Stimulated activated CD8-positive, alpha-beta memory T cell treated with anti-CD3 and anti-CD28 coated beads, Interleukin-7, amount 100 ng/mL, for 48 hours (primary cell): ENCODE measurements around the gene HMGXB3.

Source experiments
- DNase-seq, 2 donors: peaks; one replicate each; pipeline ENCODE4 v3.0.0-alpha.2; 2020; ENCODE audit warnings: low read depth in 1 of 2; ENCODE audit errors: extremely low read depth in 1 of 2

HMGXB3 gene

GRCh38 chr5:150065886-150066285, 65.3 kb downstream of the HMGXB3 start:
- no peak for DNase-seq

GRCh38 chr5:150066436-150066835, 65.9 kb downstream of the HMGXB3 start:
- no peak for DNase-seq

GRCh38 chr5:150066901-150067396, 66.4 kb downstream of the HMGXB3 start:
- DNase-seq, result no peak

GRCh38 chr5:150067405-150067960, 66.9 kb downstream of the HMGXB3 start:
- DNase-seq, result no peak

GRCh38 chr5:150068071-150068470, 67.5 kb downstream of the HMGXB3 start:
- DNase-seq, result no peak

- no peak for DNase-seq
Measured at GRCh38 chr5:150068472-150068871, 67.9 kb downstream of the HMGXB3 start.

GRCh38 chr5:150068961-150069645, 68.6 kb downstream of the HMGXB3 start:
- DNase-seq, result no peak

- no peak for DNase-seq
Measured at GRCh38 chr5:150069672-150070627, 69.4 kb downstream of the HMGXB3 start.

GRCh38 chr5:150070821-150071220, 70.3 kb downstream of the HMGXB3 start:
- no peak for DNase-seq

- DNase-seq, result no peak
Measured at GRCh38 chr5:150073086-150073625, 72.6 kb downstream of the HMGXB3 start.

- no peak for DNase-seq
Measured at GRCh38 chr5:150073677-150074076, 73.1 kb downstream of the HMGXB3 start.

GRCh38 chr5:150075233-150075632, 74.7 kb downstream of the HMGXB3 start:
- no peak for DNase-seq

- no peak for DNase-seq
Measured at GRCh38 chr5:150075806-150076205, 75.3 kb downstream of the HMGXB3 start.

- no peak for DNase-seq
Measured at GRCh38 chr5:150077060-150077459, 76.5 kb downstream of the HMGXB3 start.

GRCh38 chr5:150077996-150078801, 77.7 kb downstream of the HMGXB3 start:
- DNase-seq, result no peak

GRCh38 chr5:150078802-150079689, 78.5 kb downstream of the HMGXB3 start:
- DNase-seq, result no peak

- no peak for DNase-seq
Measured at GRCh38 chr5:150079909-150080461, 79.4 kb downstream of the HMGXB3 start.

- no peak for DNase-seq
Measured at GRCh38 chr5:150080696-150081435, 80.3 kb downstream of the HMGXB3 start.
